Esophagus squamous epithelium (tissue), 4 donors: Measurements from ENCODE around the gene ATXN2.

Source experiments
- CTCF ChIP-seq, 6 experiments: fragments of 450-650 bp in 4 of 6; fragments of 200-600 bp in 2 of 6; sonication (generic) in 2 of 6; IDR thresholded peaks; one replicate each; pipeline ENCODE4 v1.5.1; 2016 to 2019; ENCODE audit warnings: antibody characterized with exemption in 6 of 6, mild to moderate bottlenecking in 4 of 6, moderate library complexity in 4 of 6
- POLR2A ChIP-seq, 4 donors: fragments of 450-650 bp; IDR thresholded peaks; one replicate each; pipeline ENCODE4 v1.6.1; 2017; ENCODE audit warnings: antibody characterized with exemption in 4 of 4, mild to moderate bottlenecking in 4 of 4, moderate library complexity in 3 of 4

GRCh38 chr12:111580119-111580425, 19.0 kb downstream of the ATXN2 start:
- TF ChIP-seq CTCF (IDR thresholded peaks at IDR 0.05) (no peak), POLR2A (IDR thresholded peaks at IDR 0.05) (no peak)
